Activated CD4-positive, alpha-beta T cell treated with anti-CD3 and anti-CD28 coated beads for 36 hours (primary cell): ENCODE results near the gene RTL1. TPM values are rescaled to one million over a fixed set of nuclear protein-coding genes. Genes with fewer than 3 reads are reported as not detected.

Source experiments
- ATAC-seq: fragments of 200-7000 bp; cut with Tn5 transposase; one replicate; pipeline ENCODE4 v1.10.0; 2021; ENCODE audit warnings: mild to moderate bottlenecking, moderate library complexity
- CTCF ChIA-PET: fragments of 350-600 bp; sonication (Branson Sonifier 250); formaldehyde crosslinking; loops from one replicate; lab custom pipeline; 2021; ENCODE audit warnings: antibody characterized with exemption; lab: Charles Lee
- POLR2A ChIA-PET: fragments of 350-600 bp; sonication (Branson Sonifier 250); formaldehyde crosslinking; loops from one replicate; lab custom pipeline; 2021; ENCODE audit warnings: antibody characterized with exemption, inconsistent platforms; lab: Charles Lee
- DNase-seq: peaks from one replicate; pipeline ENCODE4 v3.0.0-alpha.2; 2020
- H3K27ac Mint-ChIP-seq: one replicate; pipeline ENCODE4 v1.8.0; 2021; ENCODE audit warnings: mixed read lengths
- H3K27me3 Mint-ChIP-seq: one replicate; pipeline ENCODE4 v1.8.0; 2021; ENCODE audit warnings: mixed read lengths
- H3K36me3 Mint-ChIP-seq: one replicate; pipeline ENCODE4 v1.8.0; 2021; ENCODE audit warnings: low read depth, mixed read lengths
- H3K4me1 Mint-ChIP-seq: one replicate; pipeline ENCODE4 v1.8.0; 2021; ENCODE audit warnings: mixed read lengths
- H3K4me3 Mint-ChIP-seq: one replicate; pipeline ENCODE4 v1.8.0; 2021; ENCODE audit warnings: mild to moderate bottlenecking, moderate library complexity, mixed read lengths
- H3K9me3 Mint-ChIP-seq: one replicate; pipeline ENCODE4 v1.8.0; 2021; ENCODE audit warnings: low read depth, mixed read lengths
- intact Hi-C, 2 experiments: fragments of 100-400 bp; cut with DNase I in 1 of 2; cut with micrococcal nuclease in 1 of 2; formaldehyde crosslinking; loops; one replicate each; pipeline versions ENCODE4 v1.14.2 to v1.15.1; 2022 to 2024; cut with DNase I, micrococcal nuclease
- total RNA-seq, 2 experiments: library from RNA; stranded (reverse); gene quantifications; one replicate each; pipeline ENCODE4 v1.2.3, GENCODE V29; 2021

Gene RTL1
- total RNA-seq, 2 experiments from 2014 or later: not detected

- Mint-ChIP-seq H3K4me1 (no peaks in the 10 kb centered on the region), H3K36me3 (no peaks in the 10 kb centered on the region), H3K27me3 (peaks cover 5% of the 10 kb centered on the region), H3K4me3 (no peak overlapping the region), H3K9me3 (no peaks in the 10 kb centered on the region), H3K27ac (no peak overlapping the region)
- CTCF ChIA-PET: no interaction called here
- DNase-seq (no peak), ATAC-seq (no peak)
- intact Hi-C loops: no loop called here
- POLR2A ChIA-PET: no interaction called here
These were observed 15.7 kb downstream of the RTL1 start for GRCh38 chr14:100887728-100888335.

- intact Hi-C loops: no loop called here
- Mint-ChIP-seq H3K36me3 (no peaks in the 10 kb centered on the region), H3K27me3 (peaks cover 5% of the 10 kb centered on the region), H3K27ac (no peak overlapping the region), H3K4me3 (no peak overlapping the region), H3K9me3 (no peaks in the 10 kb centered on the region), H3K4me1 (no peaks in the 10 kb centered on the region)
- POLR2A ChIA-PET: no interaction called here
- DNase-seq: no peak
- CTCF ChIA-PET: no interaction called here
- no peak for ATAC-seq
These were observed 17.9 kb downstream of the RTL1 start for GRCh38 chr14:100885617-100886016.

- ChIA-PET POLR2A (no interaction called here), CTCF (no interaction called here)
- no peaks in the 10 kb centered on the region for H3K36me3 Mint-ChIP-seq
These were observed 18.3 kb downstream of the RTL1 start for GRCh38 chr14:100885196-100885595.

GRCh38 chr14:100884456-100884855, 19.1 kb downstream of the RTL1 start:
- intact Hi-C loops: no loop called here
- CTCF ChIA-PET: no interaction called here
- POLR2A ChIA-PET: no interaction called here
- H3K4me1 Mint-ChIP-seq: no peaks in the 10 kb centered on the region
- H3K9me3 Mint-ChIP-seq: no peaks in the 10 kb centered on the region
- ATAC-seq (no peak), DNase-seq (no peak)
- H3K27ac Mint-ChIP-seq: no peak overlapping the region
- H3K4me3 Mint-ChIP-seq: no peak overlapping the region
- no peaks in the 10 kb centered on the region for H3K36me3 Mint-ChIP-seq
- H3K27me3 Mint-ChIP-seq: peaks cover 7% of the 10 kb centered on the region

More at GRCh38 chr14:100885196-100885595, 18.3 kb downstream of the RTL1 start:
- DNase-seq (no peak), ATAC-seq (no peak)
- Mint-ChIP-seq H3K9me3 (no peaks in the 10 kb centered on the region), H3K4me3 (no peak overlapping the region), H3K27me3 (peaks cover 8% of the 10 kb centered on the region), H3K27ac (no peak overlapping the region), H3K4me1 (no peaks in the 10 kb centered on the region)
- intact Hi-C loops: no loop called here

- Mint-ChIP-seq H3K4me1 (no peaks in the 10 kb centered on the region), H3K27me3 (peaks cover 5% of the 10 kb centered on the region), H3K9me3 (no peaks in the 10 kb centered on the region), H3K27ac (no peak overlapping the region), H3K4me3 (no peak overlapping the region), H3K36me3 (no peaks in the 10 kb centered on the region)
- POLR2A ChIA-PET: no interaction called here
- intact Hi-C loops: no loop called here
- DNase-seq: no peak
- ATAC-seq: no peak
- CTCF ChIA-PET: no interaction called here
These were observed 19.8 kb downstream of the RTL1 start for GRCh38 chr14:100883789-100884101.

- H3K4me3 Mint-ChIP-seq: no peak overlapping the region
- intact Hi-C loops: no loop called here
- POLR2A ChIA-PET: no interaction called here
- CTCF ChIA-PET: no interaction called here
- H3K27me3 Mint-ChIP-seq: peaks cover 5% of the 10 kb centered on the region
- no peak overlapping the region for H3K27ac Mint-ChIP-seq
- no peaks in the 10 kb centered on the region for H3K9me3 Mint-ChIP-seq
- H3K36me3 Mint-ChIP-seq: no peaks in the 10 kb centered on the region
- DNase-seq (no peak), ATAC-seq (no peak)
- H3K4me1 Mint-ChIP-seq: no peaks in the 10 kb centered on the region
These were observed 20.3 kb downstream of the RTL1 start for GRCh38 chr14:100882991-100883788.

- intact Hi-C loops: no loop called here
- CTCF ChIA-PET: no interaction called here
- no peaks in the 10 kb centered on the region for H3K36me3 Mint-ChIP-seq
- POLR2A ChIA-PET: no interaction called here
- H3K4me3 Mint-ChIP-seq: no peak overlapping the region
- peaks cover 2% of the 10 kb centered on the region for H3K27me3 Mint-ChIP-seq
- DNase-seq (no peak), ATAC-seq (no peak)
- H3K27ac Mint-ChIP-seq: no peak overlapping the region
- no peaks in the 10 kb centered on the region for H3K4me1 Mint-ChIP-seq
- H3K9me3 Mint-ChIP-seq: no peaks in the 10 kb centered on the region
These were observed 21.2 kb downstream of the RTL1 start for GRCh38 chr14:100882026-100882967.

GRCh38 chr14:100881211-100882025, 22.1 kb downstream of the RTL1 start:
- ATAC-seq: no peak
- intact Hi-C loops: no loop called here
- CTCF ChIA-PET: no interaction called here
- no peak for DNase-seq
- Mint-ChIP-seq H3K4me1 (no peaks in the 10 kb centered on the region), H3K36me3 (no peaks in the 10 kb centered on the region), H3K27ac (no peak overlapping the region), H3K9me3 (no peaks in the 10 kb centered on the region), H3K4me3 (no peak overlapping the region), H3K27me3 (peaks cover 4% of the 10 kb centered on the region)
- POLR2A ChIA-PET: no interaction called here

GRCh38 chr14:100880271-100881101, 23.0 kb downstream of the RTL1 start:
- H3K9me3 Mint-ChIP-seq: no peaks in the 10 kb centered on the region
- DNase-seq: no peak
- ChIA-PET CTCF (no interaction called here), POLR2A (interaction anchor here (0.6 kb wide), 1 partner anchor 9 kb away, joined by 3 read pairs; no protein-coding TSS in a partner anchor)
- peaks cover 4% of the 10 kb centered on the region for H3K27me3 Mint-ChIP-seq
- no peak overlapping the region for H3K4me3 Mint-ChIP-seq
- H3K36me3 Mint-ChIP-seq: no peaks in the 10 kb centered on the region
- intact Hi-C loops: no loop called here
- no peak for ATAC-seq
- H3K4me1 Mint-ChIP-seq: no peaks in the 10 kb centered on the region
- no peak overlapping the region for H3K27ac Mint-ChIP-seq

GRCh38 chr14:100879782-100880181, 23.7 kb downstream of the RTL1 start:
- DNase-seq (no peak), ATAC-seq (no peak)
- Mint-ChIP-seq H3K9me3 (no peaks in the 10 kb centered on the region), H3K27me3 (peaks cover 4% of the 10 kb centered on the region), H3K27ac (no peak overlapping the region), H3K4me1 (no peaks in the 10 kb centered on the region), H3K36me3 (no peaks in the 10 kb centered on the region), H3K4me3 (no peak overlapping the region)
- ChIA-PET CTCF (no interaction called here), POLR2A (no interaction called here)
- intact Hi-C loops: no loop called here
